ENCODE results near the gene CLN5. TPM values are rescaled to one million over a fixed set of nuclear protein-coding genes. Genes with fewer than 3 reads are reported as not detected.

The CLN5 gene
- total RNA-seq = 22.9 and 29.9 TPM in 2 replicates

DNA sequence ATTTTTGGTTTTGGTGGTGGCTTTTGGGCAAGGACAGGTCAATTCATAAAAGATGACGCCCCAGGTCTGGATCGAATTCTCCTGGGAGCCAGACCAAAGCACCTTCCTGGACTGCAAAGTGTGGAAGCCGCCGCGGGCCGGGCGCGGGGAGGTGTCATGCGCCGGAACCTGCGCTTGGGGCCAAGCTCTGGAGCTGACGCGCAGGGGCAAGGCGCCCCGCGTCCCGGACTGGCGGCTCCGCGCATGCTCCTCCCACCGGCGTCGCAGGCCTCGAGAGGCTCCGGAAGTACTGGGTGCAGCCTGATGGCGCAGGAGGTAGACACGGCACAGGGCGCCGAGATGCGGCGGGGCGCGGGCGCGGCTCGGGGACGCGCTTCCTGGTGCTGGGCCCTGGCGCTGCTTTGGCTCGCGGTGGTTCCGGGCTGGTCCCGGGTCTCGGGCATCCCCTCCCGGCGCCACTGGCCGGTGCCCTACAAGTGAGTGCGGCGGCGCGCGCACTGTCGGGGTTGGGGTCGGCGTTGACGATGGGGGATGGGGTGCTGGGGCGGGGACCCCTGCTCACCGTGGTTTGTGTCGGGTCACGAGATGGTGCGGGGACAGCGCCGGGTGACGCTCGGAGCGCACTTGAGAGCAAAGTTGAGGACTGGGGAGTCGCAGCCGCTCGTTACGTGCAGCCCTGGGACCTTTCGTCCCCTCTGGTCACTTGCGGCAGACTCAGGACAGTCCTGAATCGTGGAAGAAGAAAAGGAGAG is at the start of gene CLN5:
Gene CLN5, plus strand, starts transcription at position 286 of the 752 bp plus-strand sequence. Its CDS starts 18 bp downstream, at position 304.

GRCh38 chr13:76948149-76948548 is 43.7 kb upstream of the CLN5 start, which contains the start of gene ACOD1:
Gene ACOD1 (plus strand): TSS chr13:76948511. CDS start chr13:76948559, 48 bp downstream.

GRCh38 chr13:77026861-77027621 is 35.2 kb downstream of the CLN5 start, which contains the start of gene FBXL3:
Gene FBXL3 (minus strand): TSS chr13:77027159. CDS start chr13:77021860, 5,299 bp downstream.

Other genes with a start within 250 kb of the CLN5 start
- 22.2 and 52.1 TPM in 2 replicates for gene KCTD12, start 105.7 kb upstream of the CLN5 start, total RNA-seq
- gene ACOD1, start 43.6 kb upstream of the CLN5 start, total RNA-seq = 0.13 TPM in 1 of 2 replicates, not detected in the other
- gene FBXL3, start 35.1 kb downstream of the CLN5 start, total RNA-seq = 40.2 and 42.1 TPM in 2 replicates

All from epithelial cell of alveolus of lung (primary cell).